ENCODE results near the gene GNB1. TPM values are rescaled to one million over a fixed set of nuclear protein-coding genes. Genes with fewer than 3 reads are reported as not detected.
A peak's percentile ranks its signal among the peaks of the same experiment; 100 is the strongest.

GNB1 gene
- total and polyA plus RNA-seq, 9 of the 15 experiments (the other 6 are each of a cell fraction or from before 2014, with no cell fraction given): 34.3 to 388 (median 114) TPM

- peak; percentile 17 for TF ChIP-seq TAF1 (IDR thresholded peaks at IDR 0.05; ENCODE audit: control insufficient read depth, extremely low read depth, insufficient read depth, low read length, severe bottlenecking)
- TF ChIP-seq EZH2 (IDR thresholded peaks at IDR 0.05; ENCODE audit: borderline replicate concordance, low read depth, low read length): no peak
- peak; percentile 90 for TF ChIP-seq ZEB2 (IDR thresholded peaks at IDR 0.05)
- TF ChIP-seq HMGN3 (IDR thresholded peaks at IDR 0.05; ENCODE audit: borderline replicate concordance, extremely low read depth, insufficient read length, low read depth, low read length): peak; percentile 98
- TF ChIP-seq RBM22 (IDR thresholded peaks at IDR 0.05; ENCODE audit: low read depth, low read length, poor library complexity, severe bottlenecking): peak; percentile 64
- no peak for TF ChIP-seq GTF2E2 (tag; IDR thresholded peaks at IDR 0.05)
- peak; percentile 31; the same call in 1 of the 2 replicates for TF ChIP-seq ARID4B (CRISPR knock-in tag; IDR thresholded peaks at IDR 0.05)
- no peak for TF ChIP-seq ZNF79 (CRISPR knock-in tag; IDR thresholded peaks at IDR 0.05; ENCODE audit: low read depth)
- TF ChIP-seq ZBTB9 (CRISPR knock-in tag; IDR thresholded peaks at IDR 0.05): peak; percentile 22; the same call in 1 of the 2 replicates
- no peak for TF ChIP-seq SMAD2 (IDR thresholded peaks at IDR 0.05; ENCODE audit: low read depth, low read length)
- no peak for TF ChIP-seq TAL1 (IDR thresholded peaks at IDR 0.05)
- no peak for TF ChIP-seq ELF1 (tag; IDR thresholded peaks at IDR 0.05)
- TF ChIP-seq CBFA2T2 (conservative IDR thresholded peaks at IDR 0.05): peak; percentile 70
- peak; percentile 57 for TF ChIP-seq USF2 (CRISPR knock-in tag; IDR thresholded peaks at IDR 0.05)
- TF ChIP-seq MAFK (IDR thresholded peaks at IDR 0.05; ENCODE audit: low read length): peak; percentile 87
- no peak for TF ChIP-seq MTF1 (CRISPR knock-in tag; IDR thresholded peaks at IDR 0.05; ENCODE audit: borderline replicate concordance)
- peak; percentile 58; the same call in 1 of the 2 replicates for TF ChIP-seq CREB1 (IDR thresholded peaks at IDR 0.05)
- peak; percentile 82; the same call in 1 of the 2 replicates for TF ChIP-seq CREB1 (CRISPR knock-in tag; IDR thresholded peaks at IDR 0.05)
- peak; percentile 65; the same call in 1 of the 2 replicates for TF ChIP-seq SMARCE1 (IDR thresholded peaks at IDR 0.05)
- no peak for TF ChIP-seq MTA2 (IDR thresholded peaks at IDR 0.05; ENCODE audit: low read depth)
- peak; percentile 97 for TF ChIP-seq BHLHE40 (IDR thresholded peaks at IDR 0.05; ENCODE audit: low read length)
- no peak for TF ChIP-seq ZSCAN32 (CRISPR knock-in tag; IDR thresholded peaks at IDR 0.05)
- TF ChIP-seq NONO (IDR thresholded peaks at IDR 0.05; ENCODE audit: low read depth in 2 of 2, low read length in 1 of 2): peak in 1 of 2 experiments; percentile 81; a peak in 1 of 4 replicates
These were observed 132.0 kb downstream of the GNB1 start (continued) for GRCh38 chr1:1758692-1759455.
